Vein endothelial cell (primary cell): ENCODE measurements around the gene WASHC2C. TPM values are rescaled to one million over a fixed set of nuclear protein-coding genes. Genes with fewer than 3 reads are reported as not detected.

Source experiments
- small RNA-seq: library from RNA; depleted of rRNA; stranded (forward); fragments of <200 nt; gene quantifications from one replicate; pipeline ENCODE3, GENCODE V24; 2012
- total RNA-seq: library from RNA; depleted of rRNA; stranded (reverse); fragments of >200 nt; gene quantifications from 2 replicates; pipeline ENCODE4 v1.2.3, GENCODE V29; 2012

The WASHC2C gene
- total RNA-seq, result 40.1 and 41.5 TPM in 2 replicates

GRCh38 chr10:45726703-45727420 is at the start of gene WASHC2C:
Gene WASHC2C, plus strand, starts transcription at chr10:45727266. Its CDS starts 52 bp downstream, at chr10:45727318.

Small RNA genes within 50 kb of the gene (small RNA-seq; reads per million reads assigned to genes)
- gene AC012044.1, result not detected

Other genes starting within 250 kb of the WASHC2C start
- gene ZFAND4, start 54.5 kb upstream of the WASHC2C start, total RNA-seq, result 3.9 and 5.9 TPM in 2 replicates
- 4.2 and 9.2 TPM in 2 replicates for gene AGAP4, start 120.2 kb downstream of the WASHC2C start, total RNA-seq
- gene TIMM23, start 245.2 kb downstream of the WASHC2C start, total RNA-seq, result 65.7 and 82.0 TPM in 2 replicates